ENCODE results near the gene CLEC16A.

CLEC16A gene

GRCh38 chr16:11020792-11021551 is 76.6 kb downstream of the CLEC16A start:
- no peak for DNase-seq

- no peak for DNase-seq
Observed at GRCh38 chr16:11022002-11022401, 77.6 kb downstream of the CLEC16A start.

- no peak for DNase-seq
Observed at GRCh38 chr16:11023262-11024039, 79.1 kb downstream of the CLEC16A start.

GRCh38 chr16:11024333-11025053 is 80.1 kb downstream of the CLEC16A start:
- DNase-seq = no peak

GRCh38 chr16:11025120-11025531 is 80.8 kb downstream of the CLEC16A start:
- no peak for DNase-seq

- DNase-seq = no peak
Observed at GRCh38 chr16:11029948-11030347, 85.6 kb downstream of the CLEC16A start.

GRCh38 chr16:11030990-11031510 is 86.7 kb downstream of the CLEC16A start:
- DNase-seq = no peak

- DNase-seq = no peak
Observed at GRCh38 chr16:11032000-11032921, 87.9 kb downstream of the CLEC16A start.

- DNase-seq = no peak
Observed at GRCh38 chr16:11032922-11033291, 88.5 kb downstream of the CLEC16A start.

- no peak for DNase-seq
Observed at GRCh38 chr16:11033629-11034420, 89.5 kb downstream of the CLEC16A start.

- no peak for DNase-seq
Observed at GRCh38 chr16:11034481-11034931, 90.1 kb downstream of the CLEC16A start.

- no peak for DNase-seq
Observed at GRCh38 chr16:11035096-11035495, 90.7 kb downstream of the CLEC16A start.

- DNase-seq = no peak
Observed at GRCh38 chr16:11036040-11036439, 91.7 kb downstream of the CLEC16A start.

GRCh38 chr16:11036868-11037410 is 92.6 kb downstream of the CLEC16A start:
- no peak for DNase-seq

- DNase-seq = no peak
Observed at GRCh38 chr16:11038305-11038704, 93.9 kb downstream of the CLEC16A start.

GRCh38 chr16:11038777-11039176 is 94.4 kb downstream of the CLEC16A start:
- no peak for DNase-seq

GRCh38 chr16:11039726-11040125 is 95.4 kb downstream of the CLEC16A start:
- DNase-seq = no peak

GRCh38 chr16:11042191-11042590 is 97.8 kb downstream of the CLEC16A start:
- DNase-seq = no peak

GRCh38 chr16:11045441-11045840 is 101.1 kb downstream of the CLEC16A start:
- DNase-seq = no peak

GRCh38 chr16:11045846-11046245 is 101.5 kb downstream of the CLEC16A start:
- no peak for DNase-seq

GRCh38 chr16:11046382-11046931 is 102.1 kb downstream of the CLEC16A start:
- DNase-seq = no peak
